Progenitor cell of endocrine pancreas (in vitro differentiated cells): ENCODE measurements around the gene TBC1D20. TPM values are rescaled to one million over a fixed set of nuclear protein-coding genes. Genes with fewer than 3 reads are reported as not detected.

Experiments
- DNase-seq: peaks from one replicate; pipeline ENCODE4 v3.0.0; 2021; ENCODE audit warnings: low spot score; ENCODE audit not compliant: unreplicated experiment
- H3K27ac Mint-ChIP-seq: 2 replicates; pipeline ENCODE4 v1.8.0; 2021; ENCODE audit warnings: mild to moderate bottlenecking, moderate library complexity, mixed read lengths
- H3K27me3 Mint-ChIP-seq: 2 replicates; pipeline ENCODE4 v1.8.0; 2021; ENCODE audit warnings: mixed read lengths
- H3K36me3 Mint-ChIP-seq: 2 replicates; pipeline ENCODE4 v1.8.0; 2022; ENCODE audit warnings: mixed read lengths; ENCODE audit not compliant: insufficient read depth
- H3K4me1 Mint-ChIP-seq: 2 replicates; pipeline ENCODE4 v1.8.0; 2021; ENCODE audit warnings: low read depth, mixed read lengths
- H3K4me3 Mint-ChIP-seq: 2 replicates; pipeline ENCODE4 v1.8.0; 2021; ENCODE audit warnings: low read depth, mild to moderate bottlenecking, moderate library complexity, mixed read lengths
- H3K9me3 Mint-ChIP-seq: 2 replicates; pipeline ENCODE4 v1.8.0; 2021; ENCODE audit warnings: low read depth, mixed read lengths
- CTCF ChIP-seq: fragments of 200-600 bp; sonication (generic); IDR thresholded peaks from one replicate; pipeline ENCODE4 v1.5.0; 2021; ENCODE audit warnings: antibody characterized with exemption, mild to moderate bottlenecking; ENCODE audit not compliant: unreplicated experiment
- total RNA-seq: library from RNA; stranded (reverse); gene quantifications from 2 replicates; pipeline ENCODE4 v1.2.1, GENCODE V29; 2021

Gene TBC1D20
- total RNA-seq, 1 donor from 2014 or later, result 33.2 TPM

- Mint-ChIP-seq H3K9me3 (no peaks in the 10 kb centered on the region), H3K4me1 (peaks cover 5% of the 10 kb centered on the region), H3K27ac (peak overlapping the region; percentile 73), H3K4me3 (no peak overlapping the region), H3K27me3 (no peaks in the 10 kb centered on the region), H3K36me3 (peaks cover 32% of the 10 kb centered on the region)
- no peak for DNase-seq
- TF ChIP-seq CTCF, result no peak
Measured at GRCh38 chr20:444862-445426, 17.4 kb downstream of the TBC1D20 start.

GRCh38 chr20:444117-444516 lies 18.2 kb downstream of the TBC1D20 start:
- DNase-seq, result no peak
- no peaks in the 10 kb centered on the region for H3K27me3 Mint-ChIP-seq
- peaks cover 35% of the 10 kb centered on the region for H3K36me3 Mint-ChIP-seq
- H3K4me3 Mint-ChIP-seq, result no peak overlapping the region
- no peak for TF ChIP-seq CTCF
- H3K9me3 Mint-ChIP-seq, result no peaks in the 10 kb centered on the region
- H3K27ac Mint-ChIP-seq, result no peak overlapping the region
- peaks cover 5% of the 10 kb centered on the region for H3K4me1 Mint-ChIP-seq

- Mint-ChIP-seq H3K9me3 (no peaks in the 10 kb centered on the region), H3K27me3 (no peaks in the 10 kb centered on the region), H3K27ac (no peak overlapping the region), H3K4me3 (no peak overlapping the region), H3K4me1 (peaks cover 5% of the 10 kb centered on the region), H3K36me3 (peaks cover 38% of the 10 kb centered on the region)
- DNase-seq, result no peak
- TF ChIP-seq CTCF, result no peak
Measured at GRCh38 chr20:443223-443775, 19.0 kb downstream of the TBC1D20 start.

- Mint-ChIP-seq H3K4me3 (no peak overlapping the region), H3K9me3 (no peaks in the 10 kb centered on the region), H3K27ac (no peak overlapping the region), H3K27me3 (no peaks in the 10 kb centered on the region), H3K36me3 (peaks cover 39% of the 10 kb centered on the region), H3K4me1 (peaks cover 5% of the 10 kb centered on the region)
- no peak for TF ChIP-seq CTCF
- no peak for DNase-seq
Measured at GRCh38 chr20:440636-441035, 21.7 kb downstream of the TBC1D20 start.

- H3K4me3 Mint-ChIP-seq, result no peak overlapping the region
- no peak for DNase-seq
- H3K36me3 Mint-ChIP-seq, result peaks cover 40% of the 10 kb centered on the region
- peaks cover 5% of the 10 kb centered on the region for H3K4me1 Mint-ChIP-seq
- TF ChIP-seq CTCF, result no peak
- no peaks in the 10 kb centered on the region for H3K27me3 Mint-ChIP-seq
- H3K9me3 Mint-ChIP-seq, result no peaks in the 10 kb centered on the region
- no peak overlapping the region for H3K27ac Mint-ChIP-seq
Measured at GRCh38 chr20:440148-440547, 22.2 kb downstream of the TBC1D20 start.
